Retina (tissue), 1 donor: Measurements from ENCODE around the gene GRIA3.
A peak's percentile ranks its signal among the peaks of the same experiment; 100 is the strongest.

Experiments
- DNase-seq: peaks from one replicate; pipeline ENCODE4 v3.0.0-alpha.2; 2016

Gene GRIA3

GRCh38 chrX:123184219-123184865, at the start of gene GRIA3:
TSS of gene GRIA3 (plus strand) at chrX:123184278. CDS start at chrX:123184536, 258 bp downstream.
- DNase-seq = peak; percentile 67

GRCh38 chrX:123138473-123138872, 45.6 kb upstream of the GRIA3 start:
- DNase-seq = no peak

- DNase-seq = no peak
Measured at GRCh38 chrX:123140454-123140853, 43.6 kb upstream of the GRIA3 start.

GRCh38 chrX:123140904-123141303, 43.2 kb upstream of the GRIA3 start:
- no peak for DNase-seq

- no peak for DNase-seq
Measured at GRCh38 chrX:123153846-123154335, 30.2 kb upstream of the GRIA3 start.

GRCh38 chrX:123155327-123155726, 28.8 kb upstream of the GRIA3 start:
- no peak for DNase-seq

- DNase-seq = no peak
Measured at GRCh38 chrX:123157586-123157985, 26.5 kb upstream of the GRIA3 start.

GRCh38 chrX:123159403-123159802, 24.7 kb upstream of the GRIA3 start:
- no peak for DNase-seq

GRCh38 chrX:123167621-123168020, 16.5 kb upstream of the GRIA3 start:
- no peak for DNase-seq

- no peak for DNase-seq
Measured at GRCh38 chrX:123169247-123169901, 14.7 kb upstream of the GRIA3 start.

GRCh38 chrX:123170546-123170945, 13.5 kb upstream of the GRIA3 start:
- no peak for DNase-seq

- no peak for DNase-seq
Measured at GRCh38 chrX:123171781-123172180, 12.3 kb upstream of the GRIA3 start.

GRCh38 chrX:123172869-123173268, 11.2 kb upstream of the GRIA3 start:
- DNase-seq = no peak

- no peak for DNase-seq
Measured at GRCh38 chrX:123173833-123174232, 10.2 kb upstream of the GRIA3 start.

- no peak for DNase-seq
Measured at GRCh38 chrX:123175366-123176122, 8.5 kb upstream of the GRIA3 start.

GRCh38 chrX:123181233-123181914, 2.7 kb upstream of the GRIA3 start:
- DNase-seq = no peak

- DNase-seq = peak; percentile 53
Measured at GRCh38 chrX:123184866-123185276, 793 bp downstream of the GRIA3 start.

GRCh38 chrX:123185721-123186120, 1.6 kb downstream of the GRIA3 start:
- DNase-seq = peak; percentile 32

- DNase-seq = no peak
Measured at GRCh38 chrX:123186801-123187200, 2.7 kb downstream of the GRIA3 start.

- no peak for DNase-seq
Measured at GRCh38 chrX:123188081-123188480, 4.0 kb downstream of the GRIA3 start.

- DNase-seq = no peak
Measured at GRCh38 chrX:123189338-123189737, 5.3 kb downstream of the GRIA3 start.

- no peak for DNase-seq
Measured at GRCh38 chrX:123190096-123190495, 6.0 kb downstream of the GRIA3 start.

- no peak for DNase-seq
Measured at GRCh38 chrX:123193101-123193500, 9.0 kb downstream of the GRIA3 start.
